ENCODE results near the gene JAKMIP2. TPM values are rescaled to one million over a fixed set of nuclear protein-coding genes. Genes with fewer than 3 reads are reported as not detected.

The JAKMIP2 gene
- total and polyA plus RNA-seq, 11 donors: under 0.01 to 1.5 (median 0.16) TPM; not detected in 1

DNA sequence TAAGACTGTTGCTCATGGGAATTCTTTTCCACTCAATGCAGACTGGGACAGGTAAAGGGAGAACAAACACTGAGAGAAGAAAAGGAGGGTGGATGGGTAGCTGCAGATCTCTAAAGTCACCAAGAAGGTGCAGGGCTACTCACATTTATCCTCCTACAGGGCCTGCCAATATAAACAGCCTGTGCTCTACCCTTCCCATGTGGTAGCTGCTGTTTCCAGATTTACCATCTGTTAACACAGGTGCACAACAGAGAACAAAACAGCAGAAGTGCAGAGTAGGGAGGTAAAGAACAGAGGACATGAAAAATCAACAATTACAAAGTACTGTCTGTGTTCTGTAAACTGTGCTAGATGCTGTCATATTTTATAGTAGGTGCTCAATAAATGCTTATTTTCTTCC is 26.0 kb downstream of the JAKMIP2 start:
- Histone ChIP-seq H3K4me1 (no peaks in the 10 kb centered on the region), H3K27me3 (no peaks in the 10 kb centered on the region)
- no peak for TF ChIP-seq POLR2A (IDR thresholded peaks at IDR 0.05)
- TF ChIP-seq, protein P1, sequence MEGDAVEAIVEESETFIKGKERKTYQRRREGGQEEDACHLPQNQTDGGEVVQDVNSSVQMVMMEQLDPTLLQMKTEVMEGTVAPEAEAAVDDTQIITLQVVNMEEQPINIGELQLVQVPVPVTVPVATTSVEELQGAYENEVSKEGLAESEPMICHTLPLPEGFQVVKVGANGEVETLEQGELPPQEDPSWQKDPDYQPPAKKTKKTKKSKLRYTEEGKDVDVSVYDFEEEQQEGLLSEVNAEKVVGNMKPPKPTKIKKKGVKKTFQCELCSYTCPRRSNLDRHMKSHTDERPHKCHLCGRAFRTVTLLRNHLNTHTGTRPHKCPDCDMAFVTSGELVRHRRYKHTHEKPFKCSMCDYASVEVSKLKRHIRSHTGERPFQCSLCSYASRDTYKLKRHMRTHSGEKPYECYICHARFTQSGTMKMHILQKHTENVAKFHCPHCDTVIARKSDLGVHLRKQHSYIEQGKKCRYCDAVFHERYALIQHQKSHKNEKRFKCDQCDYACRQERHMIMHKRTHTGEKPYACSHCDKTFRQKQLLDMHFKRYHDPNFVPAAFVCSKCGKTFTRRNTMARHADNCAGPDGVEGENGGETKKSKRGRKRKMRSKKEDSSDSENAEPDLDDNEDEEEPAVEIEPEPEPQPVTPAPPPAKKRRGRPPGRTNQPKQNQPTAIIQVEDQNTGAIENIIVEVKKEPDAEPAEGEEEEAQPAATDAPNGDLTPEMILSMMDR (IDR thresholded peaks at IDR 0.05): no peak

DNA sequence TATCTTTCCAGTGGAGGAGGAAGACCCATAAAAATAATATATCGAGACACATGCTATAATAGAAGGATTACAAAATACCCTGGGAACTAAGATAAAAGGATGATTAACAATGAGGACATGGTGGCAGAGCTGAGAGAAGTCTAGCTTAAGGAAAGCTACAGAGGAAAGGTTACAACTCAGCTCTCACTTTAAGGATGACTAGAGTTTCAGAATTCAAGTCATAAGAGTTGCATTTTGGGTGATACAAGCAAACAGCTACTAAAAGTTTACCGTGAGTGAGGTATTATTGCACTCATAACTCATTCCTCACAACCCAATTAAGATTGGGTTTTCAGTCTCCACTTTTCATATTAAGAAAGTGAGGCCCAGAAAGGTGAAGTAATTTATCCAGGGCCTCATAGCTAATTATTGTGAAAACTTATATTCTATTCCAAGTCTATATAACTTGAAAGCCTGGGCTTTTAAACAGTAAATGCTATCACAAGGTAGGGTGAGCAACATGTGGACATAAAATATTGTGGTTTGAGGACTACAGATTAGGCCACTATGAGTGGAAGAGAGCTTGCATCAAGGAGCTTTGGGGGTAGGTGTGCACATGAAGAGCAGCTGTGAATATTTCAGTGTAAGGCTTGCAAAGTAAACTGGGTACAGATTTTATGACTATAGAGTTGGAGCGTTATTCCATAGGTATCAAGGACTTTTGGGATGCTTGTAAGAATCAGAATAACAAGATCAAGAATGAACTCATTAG is 28.0 kb downstream of the JAKMIP2 start:
- Histone ChIP-seq H3K4me3 (no peak overlapping the region), H3K4me1 (no peaks in the 10 kb centered on the region), H3K36me3 (no peaks in the 10 kb centered on the region), H3K27me3 (no peaks in the 10 kb centered on the region), H3K27ac (no peak overlapping the region), H3K9me3 (no peaks in the 10 kb centered on the region)
- TF ChIP-seq, protein P1 (IDR thresholded peaks at IDR 0.05): no peak
- no peak for TF ChIP-seq POLR2A (IDR thresholded peaks at IDR 0.05)
- intact Hi-C loops (cut with DNase I): no loop called here
- 83 to 88% (median 86%) methylated on average over 3 of the region's 3 CpGs for WGBS, 4 donors
- no peak for DNase-seq
- no peak for ATAC-seq

More for the DNA sequence above, 26.0 kb downstream of the JAKMIP2 start:
- H3K9me3 ChIP-seq: no peaks in the 10 kb centered on the region
- H3K27ac ChIP-seq: no peak overlapping the region
- ATAC-seq (no peak), DNase-seq (no peak)
- intact Hi-C loops (cut with DNase I): no loop called here
- no peaks in the 10 kb centered on the region for H3K36me3 ChIP-seq
- H3K4me3 ChIP-seq: no peak overlapping the region

DNA sequence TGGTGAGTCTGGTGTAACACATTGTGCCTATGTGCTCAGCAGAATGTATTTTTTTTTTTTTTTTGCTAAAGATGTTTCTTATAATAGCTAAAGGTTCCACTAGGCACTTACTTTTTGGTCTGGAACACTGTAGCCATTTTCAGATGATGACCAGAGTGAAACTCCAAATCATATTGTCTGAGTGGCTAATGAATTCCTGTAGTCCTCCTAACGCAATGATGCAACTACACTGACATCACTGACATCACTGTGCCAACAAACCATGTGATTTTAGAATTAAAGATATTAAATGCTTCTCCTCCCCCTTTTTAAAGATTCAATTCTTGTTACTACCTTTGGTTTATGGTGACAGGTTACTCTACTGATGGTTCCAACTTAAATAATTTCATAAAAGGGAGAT is 28.8 kb downstream of the JAKMIP2 start:
- Histone ChIP-seq H3K9me3 (no peaks in the 10 kb centered on the region), H3K4me1 (no peaks in the 10 kb centered on the region), H3K27me3 (no peaks in the 10 kb centered on the region), H3K4me3 (no peak overlapping the region), H3K27ac (no peak overlapping the region), H3K36me3 (no peaks in the 10 kb centered on the region)
- intact Hi-C loops (cut with DNase I): no loop called here
- no peak for DNase-seq
- no peak for ATAC-seq
- 63 to 83% (median 82%) methylated on average over 1 of the region's 1 CpG for WGBS, 4 donors
- TF ChIP-seq, protein P1 (IDR thresholded peaks at IDR 0.05): no peak
- no peak for TF ChIP-seq POLR2A (IDR thresholded peaks at IDR 0.05)

DNA sequence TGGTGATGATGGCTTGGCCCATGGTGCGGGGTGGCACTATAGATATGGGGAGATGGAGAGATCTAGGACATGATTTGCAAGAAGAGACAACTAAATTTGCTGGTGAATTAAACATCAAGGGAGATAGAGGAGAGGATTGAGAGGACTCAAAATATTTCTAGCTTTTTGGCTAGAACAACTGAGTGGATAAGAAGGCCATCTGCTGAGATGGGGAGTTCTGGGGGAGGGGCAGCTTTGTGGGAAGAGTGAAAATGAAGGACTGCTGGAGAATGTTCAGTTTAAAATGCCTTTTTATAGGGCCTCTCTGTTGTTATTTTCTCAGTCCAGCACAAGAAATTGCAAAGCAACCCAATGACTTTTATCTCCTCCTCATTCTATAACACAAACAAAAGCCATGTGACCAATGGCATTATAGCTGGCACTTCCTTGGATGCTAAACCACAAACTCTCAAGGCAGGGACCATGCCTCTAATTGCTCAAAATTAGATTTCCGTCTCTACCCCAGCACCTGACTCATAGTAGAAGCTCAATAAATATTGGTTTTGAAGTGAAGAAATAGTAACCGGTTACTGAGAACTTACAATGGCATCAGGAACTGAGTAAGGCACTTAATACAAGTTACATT is 29.8 kb downstream of the JAKMIP2 start:
- WGBS, 4 donors: 91 to 96% (median 93%) methylated on average over 3 of the region's 3 CpGs
- no peak for TF ChIP-seq POLR2A (IDR thresholded peaks at IDR 0.05)
- TF ChIP-seq, protein P1 (IDR thresholded peaks at IDR 0.05): no peak

More for the DNA sequence above, 29.8 kb downstream of the JAKMIP2 start:
- no peak for ATAC-seq
- Histone ChIP-seq H3K36me3 (no peaks in the 10 kb centered on the region), H3K4me1 (no peaks in the 10 kb centered on the region), H3K9me3 (no peaks in the 10 kb centered on the region), H3K27ac (peak overlapping the region in 1 of 12 donors; percentile 64), H3K4me3 (no peak overlapping the region), H3K27me3 (no peaks in the 10 kb centered on the region)
- intact Hi-C loops (cut with DNase I): no loop called here
- no peak for DNase-seq

Measured in heart left ventricle (tissue), 16 donors.